ENCODE measurements around the gene RBMY1D. TPM values are rescaled to one million over a fixed set of nuclear protein-coding genes. Genes with fewer than 3 reads are reported as not detected.

Gene RBMY1D
- total and polyA plus RNA-seq, 2 donors = not detected

Other genes with a start within 250 kb of the RBMY1D start
- not detected for gene RBMY1E, start 23.5 kb upstream of the RBMY1D start, total RNA-seq
- gene RBMY1E, start 23.5 kb upstream of the RBMY1D start, polyA plus RNA-seq = not detected